GM12874 (cell line): ENCODE results near the gene EXD3.
A peak's percentile ranks its signal among the peaks of the same experiment; 100 is the strongest.

Source experiments
- CTCF ChIP-seq: IDR thresholded peaks from 2 replicates; pipeline ENCODE4 v1.5.1; 2011; ENCODE audit warnings: low read depth, mild to moderate bottlenecking, control low read depth, low read length, moderate library complexity; ENCODE audit not compliant: insufficient read depth

Gene EXD3

GRCh38 chr9:137281345-137282116 is 141.4 kb downstream of the EXD3 start:
- TF ChIP-seq CTCF, result no peak

GRCh38 chr9:137280474-137281344 is 142.3 kb downstream of the EXD3 start:
- no peak for TF ChIP-seq CTCF

GRCh38 chr9:137279741-137280473 is 143.1 kb downstream of the EXD3 start:
- TF ChIP-seq CTCF, result no peak

- TF ChIP-seq CTCF, result no peak
Observed at GRCh38 chr9:137278721-137279711, 143.9 kb downstream of the EXD3 start.

GRCh38 chr9:137278061-137278701 is 144.8 kb downstream of the EXD3 start:
- no peak for TF ChIP-seq CTCF

- peak; percentile 30; the same call in 1 of the 2 replicates for TF ChIP-seq CTCF
Observed at GRCh38 chr9:137277329-137278041, 145.5 kb downstream of the EXD3 start, which contains the start of gene TOR4A. Gene TOR4A (plus strand): TSS chr9:137277726. CDS start chr9:137278690, 964 bp downstream.
